Stimulated activated CD4-positive, alpha-beta T cell treated with anti-CD3 and anti-CD28 coated beads, Interleukin-15, amount 100 ng/mL, for 24 hours (primary cell): ENCODE data around the gene MRAP.

Experiments used
- DNase-seq: peaks from one replicate; pipeline ENCODE4 v3.0.0-alpha.2; 2020

MRAP gene

GRCh38 chr21:32300117-32300681 lies 1.5 kb downstream of the MRAP start:
- no peak for DNase-seq

GRCh38 chr21:32301596-32301995 lies 2.9 kb downstream of the MRAP start:
- no peak for DNase-seq

GRCh38 chr21:32302560-32302959 lies 3.9 kb downstream of the MRAP start:
- no peak for DNase-seq

GRCh38 chr21:32303385-32303784 lies 4.7 kb downstream of the MRAP start:
- no peak for DNase-seq

GRCh38 chr21:32304998-32305397 lies 6.3 kb downstream of the MRAP start:
- DNase-seq = no peak

- no peak for DNase-seq
Measured at GRCh38 chr21:32306021-32306780, 7.5 kb downstream of the MRAP start.

GRCh38 chr21:32307706-32308105 lies 9.1 kb downstream of the MRAP start:
- no peak for DNase-seq

- DNase-seq = no peak
Measured at GRCh38 chr21:32308696-32309095, 10.0 kb downstream of the MRAP start.

GRCh38 chr21:32309906-32310460 lies 11.3 kb downstream of the MRAP start:
- no peak for DNase-seq

- peak; percentile 22 for DNase-seq
Measured at GRCh38 chr21:32310976-32311375, 12.3 kb downstream of the MRAP start.

- no peak for DNase-seq
Measured at GRCh38 chr21:32311621-32312020, 13.0 kb downstream of the MRAP start.

GRCh38 chr21:32312326-32312725 lies 13.7 kb downstream of the MRAP start:
- no peak for DNase-seq

- no peak for DNase-seq
Measured at GRCh38 chr21:32312976-32313375, 14.3 kb downstream of the MRAP start.

GRCh38 chr21:32314806-32315205 lies 16.2 kb downstream of the MRAP start:
- DNase-seq = no peak

GRCh38 chr21:32315511-32316281 lies 17.0 kb downstream of the MRAP start:
- no peak for DNase-seq

- no peak for DNase-seq
Measured at GRCh38 chr21:32316361-32317215, 17.9 kb downstream of the MRAP start.

- no peak for DNase-seq
Measured at GRCh38 chr21:32317726-32318125, 19.1 kb downstream of the MRAP start.

- no peak for DNase-seq
Measured at GRCh38 chr21:32319012-32319411, 20.4 kb downstream of the MRAP start.

- DNase-seq = no peak
Measured at GRCh38 chr21:32320059-32320458, 21.4 kb downstream of the MRAP start.

GRCh38 chr21:32320726-32321125 lies 22.1 kb downstream of the MRAP start:
- no peak for DNase-seq

GRCh38 chr21:32321480-32321879 lies 22.8 kb downstream of the MRAP start:
- no peak for DNase-seq

- DNase-seq = no peak
Measured at GRCh38 chr21:32322103-32322502, 23.4 kb downstream of the MRAP start.

- DNase-seq = no peak
Measured at GRCh38 chr21:32322676-32323075, 24.0 kb downstream of the MRAP start.
